ENCODE data around the gene NPHS1. TPM values are rescaled to one million over a fixed set of nuclear protein-coding genes. Genes with fewer than 3 reads are reported as not detected.

Gene NPHS1
- total and polyA plus RNA-seq, 4 donors: 0.30 to 2.1 (median 1.2) TPM

DNA sequence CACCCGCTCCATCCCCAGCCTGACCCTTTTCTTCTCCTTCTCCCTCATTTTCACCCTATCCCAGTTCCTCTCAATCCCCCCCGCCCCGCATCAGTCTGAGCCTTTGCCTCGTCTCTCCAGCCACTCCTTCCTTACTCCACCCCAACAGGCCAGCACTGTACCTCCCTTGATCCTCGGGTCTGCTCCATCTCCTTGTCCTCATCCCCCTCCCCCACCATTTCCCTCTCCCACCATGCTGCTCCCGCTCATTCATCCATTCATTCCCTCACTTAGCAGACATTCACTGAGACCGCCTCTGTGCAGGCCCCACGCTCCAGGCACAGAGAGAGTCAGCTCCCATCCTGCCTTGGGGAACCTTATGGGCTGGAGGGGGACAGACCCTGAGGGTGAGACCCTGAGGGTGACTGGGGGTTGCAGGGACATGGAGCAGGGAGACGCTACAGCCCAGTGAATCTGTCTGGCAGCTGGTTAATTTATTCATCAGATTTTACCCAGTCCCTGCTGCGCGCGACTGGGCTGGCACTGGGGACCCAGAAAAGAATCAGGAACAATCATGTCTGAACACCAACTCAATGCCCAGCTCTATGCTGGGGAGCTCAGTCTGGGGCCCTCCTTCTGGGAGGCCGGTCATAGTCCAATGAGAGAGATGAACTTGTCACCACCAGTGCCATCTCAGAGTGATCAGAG is 76.1 kb downstream of the NPHS1 start:
- H3K4me1 ChIP-seq (ENCODE audit: control insufficient read depth, insufficient read depth, low read length): peaks cover 39% of the 10 kb centered on the region
- H3K36me3 ChIP-seq (ENCODE audit: control insufficient read depth, insufficient read depth, low read length): peaks cover 40% of the 10 kb centered on the region
- H3K27me3 ChIP-seq (ENCODE audit: control insufficient read depth, insufficient read depth, low read length): no peaks in the 10 kb centered on the region
- peak overlapping the region; percentile 48 for H3K27ac ChIP-seq (ENCODE audit: low read depth, low read length)
- H3K9me3 ChIP-seq (ENCODE audit: control insufficient read depth, insufficient read depth, low read length): no peaks in the 10 kb centered on the region
- peak in 3 of 6 donors; percentile 23 to 83 (median 71) for DNase-seq (ENCODE audit: low read depth in 4 of 6, low spot score in 6 of 6)
- WGBS (ENCODE audit: insufficient coverage): 10% methylated on average over 12 of the region's 13 CpGs
- peak overlapping the region; percentile 62 for H3K4me3 ChIP-seq (ENCODE audit: low read depth, low read length)

Small RNA genes within 50 kb of the gene (small RNA-seq; reads per million reads assigned to genes)
- not detected for gene RN7SL402P (ENCODE audit: low replicate concordance)

Other genes with a start within 250 kb of the NPHS1 start
- gene HAUS5, start 239.8 kb downstream of the NPHS1 start, total RNA-seq: 10 to 100 TPM in 1 of 2 donors, 1 to 10 TPM in 1; 5.1 to 15.5 TPM
- 10 to 100 TPM; 18.2 to 26.0 TPM for gene HAUS5, start 239.8 kb downstream of the NPHS1 start, polyA plus RNA-seq (ENCODE audit: insufficient read length in 2 of 2)
- gene RBM42, start 223.5 kb downstream of the NPHS1 start, total RNA-seq: 10 to 100 TPM; 18.1 to 55.3 TPM
- 10 to 100 TPM; 73.4 to 76.5 TPM for gene RBM42, start 223.5 kb downstream of the NPHS1 start, polyA plus RNA-seq (ENCODE audit: insufficient read length in 2 of 2)
- gene ETV2, start 210.8 kb downstream of the NPHS1 start, total RNA-seq: 1 to 10 TPM in 1 of 2 donors, under 1 TPM in 1; 0.59 to 2.7 TPM
- 1 to 10 TPM; 4.0 to 4.6 TPM for gene ETV2, start 210.8 kb downstream of the NPHS1 start, polyA plus RNA-seq (ENCODE audit: insufficient read length in 2 of 2)
- 100 to 1,000 TPM; 321 to 628 TPM for gene COX6B1, start 204.2 kb downstream of the NPHS1 start, total RNA-seq
- gene COX6B1, start 204.2 kb downstream of the NPHS1 start, polyA plus RNA-seq (ENCODE audit: insufficient read length in 2 of 2): 100 to 1,000 TPM; 378 to 396 TPM
- not detected for gene UPK1A, start 186.0 kb downstream of the NPHS1 start, total RNA-seq
- gene UPK1A, start 186.0 kb downstream of the NPHS1 start, polyA plus RNA-seq (ENCODE audit: insufficient read length in 2 of 2): under 1 TPM in 1 of 2 donors, not detected in 1; 0.21 TPM
- gene ZBTB32, start 147.9 kb downstream of the NPHS1 start, total RNA-seq: not detected
- under 1 TPM; 0.14 to 0.68 TPM for gene ZBTB32, start 147.9 kb downstream of the NPHS1 start, polyA plus RNA-seq (ENCODE audit: insufficient read length in 2 of 2)
- 10 to 100 TPM in 1 of 2 donors, 1 to 10 TPM in 1; 8.2 to 15.3 TPM for gene KMT2B, start 134.5 kb downstream of the NPHS1 start, total RNA-seq
- gene KMT2B, start 134.5 kb downstream of the NPHS1 start, polyA plus RNA-seq (ENCODE audit: insufficient read length in 2 of 2): 10 to 100 TPM; 41.6 to 42.2 TPM
- 1 to 10 TPM; 3.1 to 3.5 TPM for gene IGFLR1, start 110.1 kb downstream of the NPHS1 start, total RNA-seq
- 10 to 100 TPM in 1 of 2 donors, 1 to 10 TPM in 1; 8.8 to 10.9 TPM for gene IGFLR1, start 110.1 kb downstream of the NPHS1 start, polyA plus RNA-seq (ENCODE audit: insufficient read length in 2 of 2)
- 10 to 100 TPM in 1 of 2 donors, 1 to 10 TPM in 1; 8.8 to 23.6 TPM for gene U2AF1L4, start 107.1 kb downstream of the NPHS1 start, total RNA-seq
- 10 to 100 TPM; 25.9 to 37.7 TPM for gene U2AF1L4, start 107.1 kb downstream of the NPHS1 start, polyA plus RNA-seq (ENCODE audit: insufficient read length in 2 of 2)
- 100 to 1,000 TPM in 1 of 2 donors, 10 to 100 TPM in 1; 15.9 to 106 TPM for gene PSENEN, start 106.9 kb downstream of the NPHS1 start, total RNA-seq
- gene PSENEN, start 106.9 kb downstream of the NPHS1 start, polyA plus RNA-seq (ENCODE audit: insufficient read length in 2 of 2): 10 to 100 TPM; 80.1 to 81.8 TPM
- 10 to 100 TPM in 1 of 2 donors, 1 to 10 TPM in 1; 5.1 to 15.7 TPM for gene LIN37, start 103.9 kb downstream of the NPHS1 start, total RNA-seq
- gene LIN37, start 103.9 kb downstream of the NPHS1 start, polyA plus RNA-seq (ENCODE audit: insufficient read length in 2 of 2): 10 to 100 TPM; 17.7 to 18.3 TPM
- gene HSPB6, start 95.5 kb downstream of the NPHS1 start, total RNA-seq: 1 to 10 TPM; 1.8 to 2.8 TPM
- 10 to 100 TPM; 25.7 to 26.9 TPM for gene HSPB6, start 95.5 kb downstream of the NPHS1 start, polyA plus RNA-seq (ENCODE audit: insufficient read length in 2 of 2)
- gene PROSER3, start 94.3 kb downstream of the NPHS1 start, total RNA-seq: 1 to 10 TPM; 2.8 to 7.8 TPM
- 10 to 100 TPM; 15.2 to 27.7 TPM for gene PROSER3, start 94.3 kb downstream of the NPHS1 start, polyA plus RNA-seq (ENCODE audit: insufficient read length in 2 of 2)
- 10 to 100 TPM; 13.6 to 32.6 TPM for gene ARHGAP33, start 76.9 kb downstream of the NPHS1 start, total RNA-seq
- 100 to 1,000 TPM; 152 to 183 TPM for gene ARHGAP33, start 76.9 kb downstream of the NPHS1 start, polyA plus RNA-seq (ENCODE audit: insufficient read length in 2 of 2)
- under 1 TPM in 1 of 2 donors, not detected in 1; 0.10 TPM for gene PRODH2, start 39.7 kb downstream of the NPHS1 start, total RNA-seq
- gene PRODH2, start 39.7 kb downstream of the NPHS1 start, polyA plus RNA-seq (ENCODE audit: insufficient read length in 2 of 2): under 1 TPM; 0.27 to 0.32 TPM
- gene KIRREL2, start 4.4 kb upstream of the NPHS1 start, total RNA-seq: 1 to 10 TPM; 1.1 to 1.9 TPM
- 1 to 10 TPM; 2.8 to 3.5 TPM for gene KIRREL2, start 4.4 kb upstream of the NPHS1 start, polyA plus RNA-seq (ENCODE audit: insufficient read length in 2 of 2)
- 100 to 1,000 TPM; 205 to 237 TPM for gene APLP1, start 16.1 kb upstream of the NPHS1 start, total RNA-seq
- gene APLP1, start 16.1 kb upstream of the NPHS1 start, polyA plus RNA-seq (ENCODE audit: insufficient read length in 2 of 2): 1,000 to 10,000 TPM; 1,021 to 1,097 TPM
- 1 to 10 TPM; 6.4 to 6.8 TPM for gene NFKBID, start 48.0 kb upstream of the NPHS1 start, total RNA-seq
- 10 to 100 TPM in 1 of 2 donors, 1 to 10 TPM in 1; 4.9 to 10.6 TPM for gene NFKBID, start 48.0 kb upstream of the NPHS1 start, polyA plus RNA-seq (ENCODE audit: insufficient read length in 2 of 2)
- 1 to 10 TPM; 1.9 to 3.5 TPM for gene HCST, start 50.0 kb upstream of the NPHS1 start, total RNA-seq
- gene HCST, start 50.0 kb upstream of the NPHS1 start, polyA plus RNA-seq (ENCODE audit: insufficient read length in 2 of 2): 1 to 10 TPM; 3.7 to 4.0 TPM
- gene TYROBP, start 55.8 kb upstream of the NPHS1 start, total RNA-seq: 10 to 100 TPM; 14.1 to 34.1 TPM
- 10 to 100 TPM; 25.8 to 32.4 TPM for gene TYROBP, start 55.8 kb upstream of the NPHS1 start, polyA plus RNA-seq (ENCODE audit: insufficient read length in 2 of 2)
- 1 to 10 TPM; 5.5 to 6.6 TPM for gene LRFN3, start 83.9 kb upstream of the NPHS1 start, total RNA-seq
- gene LRFN3, start 83.9 kb upstream of the NPHS1 start, polyA plus RNA-seq (ENCODE audit: insufficient read length in 2 of 2): 10 to 100 TPM; 45.0 to 47.8 TPM
- 10 to 100 TPM; 11.4 to 27.5 TPM for gene SDHAF1, start 142.7 kb upstream of the NPHS1 start, total RNA-seq
- 10 to 100 TPM; 25.3 to 27.3 TPM for gene SDHAF1, start 142.7 kb upstream of the NPHS1 start, polyA plus RNA-seq (ENCODE audit: insufficient read length in 2 of 2)
- gene SYNE4, start 156.3 kb upstream of the NPHS1 start, total RNA-seq: 1 to 10 TPM in 1 of 2 donors, under 1 TPM in 1; 0.79 to 1.4 TPM
- 1 to 10 TPM; 6.8 to 7.1 TPM for gene SYNE4, start 156.3 kb upstream of the NPHS1 start, polyA plus RNA-seq (ENCODE audit: insufficient read length in 2 of 2)
- gene ALKBH6, start 161.7 kb upstream of the NPHS1 start, total RNA-seq: 10 to 100 TPM; 12.6 to 14.3 TPM
- gene ALKBH6, start 161.7 kb upstream of the NPHS1 start, polyA plus RNA-seq (ENCODE audit: insufficient read length in 2 of 2): 10 to 100 TPM; 22.5 to 29.2 TPM
- 10 to 100 TPM; 25.2 to 53.4 TPM for gene CLIP3, start 180.4 kb upstream of the NPHS1 start, total RNA-seq
- 100 to 1,000 TPM; 294 to 331 TPM for gene CLIP3, start 180.4 kb upstream of the NPHS1 start, polyA plus RNA-seq (ENCODE audit: insufficient read length in 2 of 2)
- 1 to 10 TPM; 3.1 to 6.6 TPM for gene THAP8, start 201.8 kb upstream of the NPHS1 start, total RNA-seq
- 10 to 100 TPM; 16.9 to 17.1 TPM for gene THAP8, start 201.8 kb upstream of the NPHS1 start, polyA plus RNA-seq (ENCODE audit: insufficient read length in 2 of 2)
- gene WDR62, start 202.4 kb upstream of the NPHS1 start, total RNA-seq: 1 to 10 TPM; 2.1 to 3.1 TPM
- gene WDR62, start 202.4 kb upstream of the NPHS1 start, polyA plus RNA-seq (ENCODE audit: insufficient read length in 2 of 2): 1 to 10 TPM; 4.8 to 6.6 TPM